Neural cell (in vitro differentiated cells): Measurements from ENCODE around the gene NISCH.

Source experiments
- REST ChIP-seq: IDR thresholded peaks from 2 replicates; pipeline ENCODE4 v1.6.1; 2012; ENCODE audit warnings: borderline replicate concordance
- TF ChIP-seq, protein P1 (sequence below): fragments of 450-650 bp; IDR thresholded peaks from 2 replicates; pipeline ENCODE4 v1.5.1; 2014; ENCODE audit warnings: antibody characterized with exemption, mild to moderate bottlenecking, moderate library complexity; ENCODE audit not compliant: poor library complexity, severe bottlenecking

- TF ChIP-seq, protein P1, sequence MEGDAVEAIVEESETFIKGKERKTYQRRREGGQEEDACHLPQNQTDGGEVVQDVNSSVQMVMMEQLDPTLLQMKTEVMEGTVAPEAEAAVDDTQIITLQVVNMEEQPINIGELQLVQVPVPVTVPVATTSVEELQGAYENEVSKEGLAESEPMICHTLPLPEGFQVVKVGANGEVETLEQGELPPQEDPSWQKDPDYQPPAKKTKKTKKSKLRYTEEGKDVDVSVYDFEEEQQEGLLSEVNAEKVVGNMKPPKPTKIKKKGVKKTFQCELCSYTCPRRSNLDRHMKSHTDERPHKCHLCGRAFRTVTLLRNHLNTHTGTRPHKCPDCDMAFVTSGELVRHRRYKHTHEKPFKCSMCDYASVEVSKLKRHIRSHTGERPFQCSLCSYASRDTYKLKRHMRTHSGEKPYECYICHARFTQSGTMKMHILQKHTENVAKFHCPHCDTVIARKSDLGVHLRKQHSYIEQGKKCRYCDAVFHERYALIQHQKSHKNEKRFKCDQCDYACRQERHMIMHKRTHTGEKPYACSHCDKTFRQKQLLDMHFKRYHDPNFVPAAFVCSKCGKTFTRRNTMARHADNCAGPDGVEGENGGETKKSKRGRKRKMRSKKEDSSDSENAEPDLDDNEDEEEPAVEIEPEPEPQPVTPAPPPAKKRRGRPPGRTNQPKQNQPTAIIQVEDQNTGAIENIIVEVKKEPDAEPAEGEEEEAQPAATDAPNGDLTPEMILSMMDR = no peak
- no peak for TF ChIP-seq REST
These were observed 81.8 kb downstream of the NISCH start for GRCh38 chr3:52537165-52537620.
